ENCODE measurements around the gene PPP2R3A.
"Not testable (repeated sequence)": the region's sequence is repeated elsewhere in the genome, so short reads cannot be mapped to it uniquely, and the experiment has no call there.

Gene PPP2R3A

GRCh38 chr3:136038668-136039067 lies 73.1 kb downstream of the PPP2R3A start:
- no peak for DNase-seq

DNA sequence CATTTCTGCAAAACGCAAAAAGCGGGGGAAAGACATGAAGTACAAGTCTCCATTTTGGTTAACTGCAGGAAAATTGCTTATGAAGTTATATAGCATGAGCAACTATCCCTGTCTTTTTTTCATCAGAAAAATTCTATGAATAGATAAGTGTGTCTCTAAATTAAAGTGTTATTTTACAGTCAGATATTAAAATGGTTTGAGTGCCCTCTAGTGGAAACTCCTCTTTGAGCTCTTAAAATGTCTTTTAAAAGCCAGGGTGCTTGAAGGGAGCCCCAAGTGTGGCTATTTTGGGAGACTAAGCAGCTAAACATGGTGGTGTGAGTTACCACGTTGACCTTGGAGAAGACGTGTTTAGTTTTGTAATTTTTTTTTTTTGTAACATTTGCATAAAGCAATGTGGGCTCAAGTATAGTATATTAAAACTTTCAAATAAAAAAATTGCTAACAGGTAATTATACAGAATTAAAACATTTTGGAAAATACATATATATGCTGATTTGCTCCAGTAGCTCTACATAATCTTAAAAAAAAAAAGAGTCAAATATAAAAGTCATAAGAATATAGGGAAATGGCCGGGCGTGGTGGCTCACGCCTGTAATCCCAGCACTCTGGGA lies 77.2 kb downstream of the PPP2R3A start:
- DNase-seq: peak; percentile 64

- DNase-seq: no peak
Observed at GRCh38 chr3:136044980-136045745, 79.6 kb downstream of the PPP2R3A start.

- no peak for DNase-seq
Observed at GRCh38 chr3:136048068-136048467, 82.5 kb downstream of the PPP2R3A start.

DNA sequence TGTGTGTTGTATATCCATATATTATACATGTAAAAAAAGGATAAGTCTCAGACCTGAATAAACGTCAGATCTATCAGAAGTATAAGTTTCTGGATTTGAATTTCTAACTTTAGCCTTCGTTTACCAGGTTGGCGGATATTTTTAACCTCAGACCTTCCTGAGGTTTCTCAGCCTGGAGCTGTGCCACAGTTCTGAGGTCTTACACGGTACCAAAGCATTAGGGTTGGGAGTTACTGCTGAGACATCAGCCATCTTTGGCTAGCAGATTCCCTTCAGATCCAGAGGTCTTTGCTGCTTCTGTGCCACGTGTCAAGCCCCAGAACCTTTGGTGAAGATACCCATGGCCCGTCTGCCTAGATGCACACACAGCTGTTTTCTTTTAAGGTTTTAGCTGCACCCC lies 84.7 kb downstream of the PPP2R3A start:
- DNase-seq: no peak

GRCh38 chr3:136055491-136055890 lies 90.0 kb downstream of the PPP2R3A start:
- DNase-seq: no peak

DNA sequence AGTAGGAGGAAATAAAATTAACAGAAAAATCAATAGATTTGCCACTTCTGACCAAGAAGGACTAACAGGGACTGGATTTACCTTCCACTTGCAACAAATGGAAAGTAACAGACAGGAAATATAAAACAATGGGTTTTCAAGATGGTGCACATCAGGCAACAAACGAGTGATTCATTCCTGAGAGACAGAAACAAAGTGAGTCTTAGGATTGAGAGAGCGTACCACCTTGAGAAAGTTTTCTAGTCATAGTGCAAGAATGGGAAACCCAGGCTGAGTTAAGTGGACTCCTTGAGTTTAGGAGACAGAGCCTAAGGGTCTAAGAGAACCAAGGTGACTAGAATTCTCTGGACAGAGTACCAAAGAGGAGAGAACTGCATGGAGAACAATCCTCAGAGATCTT lies 101.7 kb downstream of the PPP2R3A start:
- DNase-seq: no peak

DNA sequence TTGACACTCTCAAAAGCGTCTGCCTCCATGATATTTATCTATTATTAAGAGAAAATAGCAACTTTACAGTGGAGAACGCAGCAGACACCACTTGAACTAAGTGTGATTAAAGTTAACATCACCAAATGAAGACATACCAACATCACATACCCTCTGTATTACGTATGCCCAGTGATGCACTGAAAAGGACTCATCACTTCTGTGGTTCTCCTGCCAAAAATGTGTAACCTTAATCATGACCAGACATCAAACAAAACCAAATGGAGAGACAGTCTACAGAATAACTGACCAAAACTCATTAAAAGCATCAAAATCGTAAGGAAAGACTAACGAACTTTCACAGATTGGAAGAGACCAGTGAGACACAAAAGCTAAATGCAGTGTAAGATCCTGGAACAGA lies 103.2 kb downstream of the PPP2R3A start:
- no peak for DNase-seq

DNA sequence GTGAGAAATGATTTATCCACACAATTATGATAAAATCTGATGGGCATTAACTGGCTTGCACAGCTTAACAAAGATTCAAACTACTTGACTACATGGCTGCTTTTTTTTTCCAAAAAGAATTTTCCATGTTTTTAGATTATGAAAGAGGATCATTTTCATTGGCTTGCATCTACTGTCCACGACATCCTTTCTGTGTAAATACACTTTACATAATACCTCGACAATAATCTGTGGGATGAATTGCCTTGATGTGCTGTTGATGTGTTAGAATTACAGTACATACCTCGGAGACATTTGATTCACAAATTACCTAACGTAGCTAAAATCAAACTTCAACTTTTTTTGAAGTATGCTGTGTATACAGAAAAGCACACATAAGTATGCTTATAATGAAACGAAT lies 104.4 kb downstream of the PPP2R3A start:
- no peak for DNase-seq

GRCh38 chr3:136070334-136070733 lies 104.8 kb downstream of the PPP2R3A start:
- DNase-seq: peak; percentile 38

GRCh38 chr3:136070953-136071949 lies 105.7 kb downstream of the PPP2R3A start:
- DNase-seq: no peak

DNA sequence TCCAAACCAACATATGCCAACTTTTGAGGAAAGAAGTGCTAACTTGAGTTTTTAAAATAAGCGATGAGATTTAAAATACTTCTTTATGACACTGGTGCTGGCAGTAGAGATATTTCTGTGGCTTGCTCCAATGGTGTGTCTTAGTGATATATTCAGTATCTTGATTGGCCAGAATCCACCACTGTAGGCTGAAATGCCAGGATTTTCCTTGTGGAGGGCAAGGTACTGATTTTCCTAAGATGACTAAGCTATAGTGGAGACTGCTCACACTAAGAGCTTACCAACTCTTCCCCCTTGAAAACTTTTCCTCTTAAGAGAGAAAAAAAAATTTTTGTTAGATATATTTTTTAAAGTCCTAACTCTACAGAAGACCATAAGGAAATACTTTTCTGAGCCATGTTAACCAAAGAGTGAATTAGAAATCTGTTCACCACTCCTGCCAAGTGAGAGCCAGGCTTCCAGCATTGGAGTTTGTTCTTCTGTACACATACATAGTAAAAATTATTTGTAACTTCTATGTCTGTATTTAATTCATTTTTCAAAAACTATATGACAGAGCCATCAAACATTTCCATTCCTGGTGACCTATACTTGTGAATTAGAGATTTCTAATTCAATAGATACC lies 109.1 kb downstream of the PPP2R3A start:
- no peak for DNase-seq

DNA sequence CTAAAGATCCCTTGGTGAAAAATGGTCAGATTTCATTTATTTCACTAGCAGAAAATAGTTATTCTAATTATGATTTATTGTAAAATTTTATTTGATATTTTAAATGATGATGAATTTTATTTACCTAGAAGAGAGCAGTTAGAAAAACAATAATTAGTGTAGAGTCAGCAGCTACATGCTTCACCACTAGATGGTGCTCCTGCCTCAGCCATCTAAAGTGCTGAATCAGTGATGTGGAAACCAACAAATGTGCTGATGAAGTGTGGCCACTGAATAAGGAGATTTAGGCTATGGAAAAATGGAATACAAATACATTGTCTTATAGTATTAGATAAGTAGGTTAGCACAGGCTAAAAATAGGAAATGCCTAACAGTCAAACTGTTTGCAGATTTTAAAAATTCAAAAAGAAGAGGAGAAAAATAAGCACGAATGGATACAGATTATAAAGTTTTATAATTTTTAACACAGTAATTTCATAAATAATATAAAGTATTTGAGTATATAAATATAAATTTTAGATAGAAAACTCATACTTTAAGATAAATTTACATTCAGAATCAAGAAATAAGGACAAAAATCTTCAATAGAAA lies 109.8 kb downstream of the PPP2R3A start:
- peak; percentile 64 for DNase-seq

GRCh38 chr3:136075811-136076210 lies 110.3 kb downstream of the PPP2R3A start:
- DNase-seq: no peak

DNA sequence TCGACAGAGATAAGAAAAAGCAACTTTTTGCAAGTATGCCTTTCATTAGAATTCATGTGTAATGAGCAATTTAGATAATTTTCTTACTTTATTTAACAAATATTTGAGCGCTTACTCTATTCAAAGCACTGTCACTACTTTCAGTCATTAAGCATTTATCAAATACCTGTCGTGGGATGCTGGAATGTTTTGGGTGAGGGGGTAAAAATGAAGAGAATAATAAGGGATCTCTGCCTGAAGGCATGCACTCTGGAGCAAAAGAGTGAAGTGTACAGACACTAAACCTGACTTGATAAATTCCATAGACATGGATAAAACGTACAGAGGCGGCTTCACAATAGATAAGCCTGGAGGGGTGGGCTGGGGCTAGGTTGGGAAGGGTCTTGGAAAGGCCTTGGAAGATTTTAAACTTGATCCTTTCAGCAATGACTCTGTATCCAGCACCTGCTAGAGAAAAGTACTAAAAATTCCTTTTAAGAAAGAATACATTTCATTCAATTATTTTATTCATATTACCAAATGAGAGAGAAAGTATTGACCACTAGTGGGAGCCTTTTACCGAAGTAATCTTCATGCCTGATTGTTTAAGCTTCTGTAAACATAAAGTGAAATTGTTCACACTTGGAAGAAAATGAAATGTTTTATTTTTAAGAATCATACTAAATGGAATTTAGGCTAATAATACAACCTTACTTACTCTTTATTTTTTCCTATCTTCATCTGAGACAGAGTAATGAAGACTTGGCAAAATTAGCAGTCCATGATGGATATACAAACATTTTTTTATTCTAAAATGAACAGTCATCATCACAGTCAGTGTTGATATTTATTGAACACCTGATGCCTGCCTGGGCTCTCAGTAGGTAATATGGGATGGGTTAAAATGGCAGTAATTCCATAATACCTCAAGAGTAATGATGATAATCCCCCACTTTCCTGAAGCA lies 113.2 kb downstream of the PPP2R3A start:
- no peak for DNase-seq

DNA sequence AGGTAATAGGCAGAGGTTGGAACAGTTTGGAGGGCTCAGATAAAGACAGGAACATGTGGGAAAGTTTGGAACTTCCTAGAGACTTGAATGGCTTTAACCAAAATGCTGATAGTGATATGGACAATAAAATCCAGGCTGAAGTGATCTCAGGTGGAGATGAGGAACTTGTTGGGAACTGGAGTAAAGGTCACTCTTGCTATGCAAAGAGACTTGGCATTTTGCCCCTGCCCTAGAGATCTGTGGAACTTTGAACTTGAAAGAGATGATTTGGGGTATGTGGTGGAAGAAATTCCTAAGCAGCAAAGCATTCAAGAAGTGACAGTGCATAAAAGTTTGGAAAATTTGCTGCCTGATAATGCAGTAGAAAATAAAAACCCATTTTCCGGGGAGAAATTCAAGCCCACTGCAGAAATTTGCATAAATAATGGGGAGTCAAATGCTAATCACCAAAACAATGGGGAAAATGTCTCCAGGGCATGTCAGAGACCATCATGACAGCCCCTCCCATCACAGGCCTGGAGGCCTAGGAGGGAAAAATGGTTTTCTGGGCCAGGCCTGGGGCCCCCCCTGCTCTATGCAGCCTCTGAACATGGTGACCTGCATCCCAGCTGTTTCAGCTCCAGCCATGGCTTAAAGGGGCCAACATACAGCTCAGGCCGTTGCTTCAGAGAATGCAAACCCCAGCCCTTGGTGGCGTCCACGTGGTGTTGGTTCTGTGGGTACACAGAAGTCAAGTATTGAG lies 118.3 kb downstream of the PPP2R3A start:
- not testable (repeated sequence) for DNase-seq

GRCh38 chr3:136085067-136085466 lies 119.5 kb downstream of the PPP2R3A start:
- not testable (repeated sequence) for DNase-seq

DNA sequence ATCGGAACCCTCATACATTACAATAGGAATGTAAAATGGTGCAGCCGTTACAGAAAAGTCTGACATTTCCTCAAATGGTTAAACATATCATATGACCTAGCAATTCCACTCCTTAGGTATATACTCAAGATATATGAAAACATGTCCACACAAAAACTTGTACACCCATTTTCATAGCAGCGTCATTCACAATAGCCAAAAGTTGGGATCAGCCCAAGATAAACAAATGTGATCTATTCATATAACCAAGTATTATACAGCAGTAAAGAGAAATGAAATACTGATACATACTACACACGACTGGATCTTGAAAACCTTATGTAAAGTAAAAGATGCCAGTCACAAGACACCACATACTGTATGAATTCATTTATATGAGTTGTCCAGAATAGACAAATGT lies 128.2 kb downstream of the PPP2R3A start:
- DNase-seq: no peak

DNA sequence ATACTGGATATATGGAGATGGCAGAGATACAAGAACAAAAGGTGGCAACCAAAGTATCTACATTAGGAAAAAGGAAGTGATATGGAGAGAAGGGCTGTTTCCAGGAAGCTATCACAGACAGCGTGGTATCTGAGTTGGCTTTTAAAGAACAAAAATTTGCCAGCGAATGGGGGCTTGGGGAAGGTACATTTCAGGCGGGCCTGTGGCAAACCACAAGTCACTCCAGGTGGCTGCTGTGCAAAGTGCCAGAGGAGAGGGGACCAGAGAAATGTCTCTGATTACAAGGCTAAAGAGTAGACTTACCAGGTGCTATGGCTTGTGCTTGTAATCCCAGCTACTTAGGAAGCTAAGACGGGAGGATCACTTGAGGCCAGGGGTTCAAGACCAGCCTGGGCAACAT lies 139.5 kb downstream of the PPP2R3A start:
- no peak for DNase-seq

DNA sequence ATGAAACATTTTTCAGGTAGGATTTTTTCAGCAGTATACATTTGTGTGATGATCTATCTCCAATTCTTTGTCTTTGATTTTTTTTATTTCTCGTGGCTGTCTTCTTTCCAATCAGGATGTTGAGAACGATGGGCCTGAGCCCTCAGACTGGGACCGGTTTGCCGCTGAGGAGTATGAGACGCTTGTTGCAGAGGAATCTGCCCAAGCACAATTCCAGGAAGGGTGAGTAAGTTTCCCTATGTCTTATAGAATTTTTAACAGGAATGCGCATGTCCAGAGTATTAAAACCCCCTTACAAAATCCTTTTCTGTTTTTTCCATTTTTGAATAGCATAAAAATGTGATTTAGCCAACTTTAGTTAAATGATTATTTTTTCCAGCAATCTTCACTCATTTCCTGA lies 140.6 kb downstream of the PPP2R3A start:
- no peak for DNase-seq

DNA sequence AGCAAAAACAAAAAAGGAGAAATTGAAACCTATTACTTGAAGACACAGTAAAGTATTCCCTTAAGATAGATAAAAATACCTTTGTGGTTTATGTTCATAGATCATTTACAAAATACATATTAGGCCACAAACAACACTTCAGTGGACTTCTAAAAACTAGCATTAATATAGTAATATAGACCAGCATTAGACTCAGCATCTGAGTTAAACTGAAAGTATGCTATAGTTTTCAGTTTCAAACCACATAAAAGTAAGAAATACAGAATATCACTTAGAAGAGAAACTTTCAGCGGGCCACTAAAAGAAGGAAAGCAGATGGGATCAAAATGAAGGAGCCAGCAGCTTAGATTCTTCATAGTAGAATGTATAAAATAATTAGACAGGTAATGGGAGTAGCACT lies 144.0 kb downstream of the PPP2R3A start:
- no peak for DNase-seq
